Pancreas (tissue), 10 donors: ENCODE data around the gene PITRM1. TPM values are rescaled to one million over a fixed set of nuclear protein-coding genes. Genes with fewer than 3 reads are reported as not detected.

Experiments used
- ATAC-seq, 4 donors: fragments of 200-7000 bp; cut with Tn5 transposase; one replicate each; pipeline versions ENCODE4 v1.8.0 to v1.9.1; 2020; ENCODE audit warnings: mild to moderate bottlenecking in 4 of 4, moderate library complexity in 4 of 4
- DNase-seq, 6 donors: peaks; one replicate each; pipeline ENCODE4 v3.0.0-alpha.2; 2020
- FAIRE-seq: peaks from 2 replicates; lab custom pipeline; 2012; peaks lifted over from hg19 to GRCh38; lab: Jason Lieb, UNC
- H3K27ac ChIP-seq, 4 donors: fragments of 200-600 bp; sonication (generic); 1 replicate in 3 of 4; 2 replicates in 1 of 4; pipeline versions ENCODE4 v1.5.0 to v1.8.0; 2020
- H3K27me3 ChIP-seq, 4 donors: fragments of 200-600 bp; one replicate each; pipeline ENCODE4 v1.8.0; 2021
- H3K36me3 ChIP-seq, 3 donors: fragments of 200-600 bp; sonication (generic) in 1 of 3; one replicate each; pipeline versions ENCODE4 v1.5.0 to v1.8.0; 2020 to 2021
- H3K4me1 ChIP-seq, 3 donors: fragments of 200-600 bp; one replicate each; pipeline ENCODE4 v1.8.0; 2021
- H3K4me3 ChIP-seq, 4 donors: fragments of 200-600 bp; sonication (generic) in 2 of 4; one replicate each; pipeline versions ENCODE4 v1.5.0 to v1.8.0; 2020 to 2021
- H3K9me3 ChIP-seq, 4 donors: fragments of 200-600 bp; one replicate each; pipeline ENCODE4 v1.8.0; 2021
- CTCF ChIP-seq, 4 donors: fragments of 200-600 bp; sonication (generic) in 3 of 4; IDR thresholded peaks; one replicate each; pipeline versions ENCODE4 v1.5.0 to v1.8.0; 2021; ENCODE audit warnings: antibody characterized with exemption in 4 of 4
- WGBS, 2 donors: extraction: QIAGEN DNeasy Blood & Tissue Kit; methylation state at CpG; one replicate each; pipeline ENCODE4 v1.1.7; 2013; 5-methylcytosine and 5-hydroxymethylcytosine counted together
- intact Hi-C, 3 donors: fragments of 100-400 bp; cut with DNase I; formaldehyde crosslinking; loops; one replicate each; pipeline versions ENCODE4 v1.11.1 to v1.14.2; 2022
- polyA plus RNA-seq, 2 donors: library from polyadenylated mRNA; stranded (reverse); fragments of 200-250 nt; gene quantifications; one replicate each; pipeline ENCODE4 v1.2.3, GENCODE V29; 2013
- total RNA-seq, 6 donors: library from RNA; stranded (reverse); fragmentation: NEBNext Ultra II Directional in 4 of 6; extraction: Animal tissue kit (Norgen Biotek cat#: 25700) in 4 of 6; gene quantifications; one replicate each; pipeline versions ENCODE4 v1.2.1 to v1.2.4, GENCODE V29; 2021 to 2023
- donor health status: healthy with polysubstance abuse.
- donor health status: DM: no; HTN: no; CAD: no; lungs with moderate emphysema.
- donor health status: DM: no; HTN: no; CAD: no.
- donor health status: control.
- donor health status: control.
- donor health status: Bipolar disorder and iron deficiency.
- donor health status: DM: yes; HTN: yes; CAD: no.
- donor health status: DM: no; HTN: no; CAD: no.
- donor health status: DM: no; HTN: no; CAD: no.
- donor health status: DM: yes; HTN: yes; CAD: no.

The PITRM1 gene
- total and polyA plus RNA-seq, 8 donors, result 24.7 to 73.6 (median 31.5) TPM

GRCh38 chr10:3152566-3152935 lies 20.0 kb downstream of the PITRM1 start:
- H3K36me3 ChIP-seq, result peaks cover 15 to 65% (median 16%) of the 10 kb centered on the region in 3 donors
- intact Hi-C loops, result no loop called here
- no peaks in the 10 kb centered on the region for H3K9me3 ChIP-seq
- no peak for TF ChIP-seq CTCF (IDR thresholded peaks at IDR 0.05)
- no peaks in the 10 kb centered on the region for H3K27me3 ChIP-seq
- DNase-seq (no peak), FAIRE-seq (no peak), ATAC-seq (no peak)
- no peaks in the 10 kb centered on the region for H3K4me1 ChIP-seq
- WGBS, 2 donors, result 84 to 85% methylated on average over 9 of the region's 9 CpGs
- H3K4me3 ChIP-seq, result no peak overlapping the region
- H3K27ac ChIP-seq, result no peak overlapping the region

GRCh38 chr10:3151889-3152565 lies 20.6 kb downstream of the PITRM1 start:
- no peak for TF ChIP-seq CTCF (IDR thresholded peaks at IDR 0.05)
- Histone ChIP-seq H3K4me1 (no peaks in the 10 kb centered on the region), H3K9me3 (no peaks in the 10 kb centered on the region), H3K4me3 (no peak overlapping the region), H3K36me3 (peaks cover 15 to 65% (median 22%) of the 10 kb centered on the region in 3 donors), H3K27me3 (no peaks in the 10 kb centered on the region), H3K27ac (no peak overlapping the region)
- intact Hi-C loops, result no loop called here
- WGBS, 2 donors, result 94 to 99% methylated on average over 13 of the region's 13 CpGs
- FAIRE-seq (no peak), DNase-seq (no peak), ATAC-seq (no peak)

DNA sequence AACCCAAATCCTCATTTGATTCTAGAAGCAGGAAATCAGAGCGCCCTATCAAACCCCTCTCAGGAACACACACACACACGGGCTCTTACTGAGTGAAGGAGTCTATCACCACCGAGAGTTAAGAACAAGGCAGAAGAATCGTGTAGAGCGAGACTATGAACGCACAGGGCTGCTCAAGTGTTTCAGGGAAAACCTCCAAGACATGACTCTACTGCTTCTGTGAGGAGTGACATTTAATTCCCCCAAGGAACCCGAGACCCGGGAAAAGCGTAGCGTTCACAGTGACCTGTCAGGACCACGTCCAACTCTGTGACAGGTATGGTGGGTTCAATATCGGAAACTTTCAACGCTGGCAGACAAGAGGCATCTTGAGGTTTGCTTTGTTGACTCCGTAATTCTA lies 21.6 kb downstream of the PITRM1 start:
- intact Hi-C loops, result no loop called here
- TF ChIP-seq CTCF (IDR thresholded peaks at IDR 0.05), result no peak
- no peaks in the 10 kb centered on the region for H3K9me3 ChIP-seq
- FAIRE-seq (no peak), ATAC-seq (no peak), DNase-seq (no peak)
- no peaks in the 10 kb centered on the region for H3K4me1 ChIP-seq
- H3K27me3 ChIP-seq, result no peaks in the 10 kb centered on the region
- 88 to 91% methylated on average over 14 of the region's 14 CpGs for WGBS, 2 donors
- H3K36me3 ChIP-seq, result peaks cover 15 to 68% (median 22%) of the 10 kb centered on the region in 3 donors
- H3K27ac ChIP-seq, result no peak overlapping the region
- no peak overlapping the region for H3K4me3 ChIP-seq

GRCh38 chr10:3150366-3150765 lies 22.2 kb downstream of the PITRM1 start:
- no peak for DNase-seq
- Histone ChIP-seq H3K4me3 (no peak overlapping the region), H3K9me3 (no peaks in the 10 kb centered on the region), H3K36me3 (peaks cover 15 to 68% (median 27%) of the 10 kb centered on the region in 3 donors), H3K27ac (no peak overlapping the region), H3K27me3 (no peaks in the 10 kb centered on the region), H3K4me1 (no peaks in the 10 kb centered on the region)
- intact Hi-C loops, result no loop called here
- 90 to 94% methylated on average over 13 of the region's 13 CpGs for WGBS, 2 donors
- no peak for TF ChIP-seq CTCF (IDR thresholded peaks at IDR 0.05)
- ATAC-seq, result no peak
- no peak for FAIRE-seq

GRCh38 chr10:3149918-3150317 lies 22.7 kb downstream of the PITRM1 start:
- peaks cover 14 to 68% (median 28%) of the 10 kb centered on the region in 3 donors for H3K36me3 ChIP-seq
- no peak for FAIRE-seq

More at GRCh38 chr10:3149918-3150317, 22.7 kb downstream of the PITRM1 start:
- intact Hi-C loops, result no loop called here
- Histone ChIP-seq H3K4me3 (no peak overlapping the region), H3K4me1 (no peaks in the 10 kb centered on the region), H3K9me3 (no peaks in the 10 kb centered on the region), H3K27me3 (no peaks in the 10 kb centered on the region), H3K27ac (no peak overlapping the region)
- ATAC-seq, result no peak
- no peak for TF ChIP-seq CTCF (IDR thresholded peaks at IDR 0.05)
- 84 to 85% methylated on average over 11 of the region's 11 CpGs for WGBS, 2 donors
- peak in 1 of 6 donors; percentile 48 for DNase-seq
